Activated CD4-positive, alpha-beta T cell treated with anti-CD3 and anti-CD28 coated beads, Interleukin-2, amount 50 U/mL, for 24 hours (primary cell): Measurements from ENCODE around the gene AGPAT2.

Experiments used
- DNase-seq, 2 donors: peaks; one replicate each; pipeline ENCODE4 v3.0.0-alpha.2; 2020; ENCODE audit warnings: low read depth in 1 of 2, low spot score in 1 of 2

The AGPAT2 gene

DNA sequence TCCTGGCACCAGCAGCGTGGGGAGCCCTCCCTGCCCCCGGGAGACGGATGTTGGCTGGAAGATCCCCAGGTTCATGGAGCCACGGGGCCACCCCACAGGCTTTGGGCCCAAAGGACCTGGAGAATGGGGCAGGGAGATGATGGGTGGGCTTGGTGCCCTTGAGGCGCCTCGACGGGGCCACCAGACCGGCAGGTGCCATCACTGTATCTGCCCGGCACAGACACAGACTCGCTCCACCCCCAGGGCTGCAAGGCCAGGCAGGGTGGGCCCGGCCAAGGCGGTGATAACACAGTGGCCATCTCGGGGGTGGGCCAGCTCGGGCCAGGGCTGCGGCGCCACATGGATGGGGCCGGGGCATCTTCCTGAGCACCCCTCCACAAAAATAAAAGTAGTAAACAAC lies 59.6 kb downstream of the AGPAT2 start:
- no peak for DNase-seq

DNA sequence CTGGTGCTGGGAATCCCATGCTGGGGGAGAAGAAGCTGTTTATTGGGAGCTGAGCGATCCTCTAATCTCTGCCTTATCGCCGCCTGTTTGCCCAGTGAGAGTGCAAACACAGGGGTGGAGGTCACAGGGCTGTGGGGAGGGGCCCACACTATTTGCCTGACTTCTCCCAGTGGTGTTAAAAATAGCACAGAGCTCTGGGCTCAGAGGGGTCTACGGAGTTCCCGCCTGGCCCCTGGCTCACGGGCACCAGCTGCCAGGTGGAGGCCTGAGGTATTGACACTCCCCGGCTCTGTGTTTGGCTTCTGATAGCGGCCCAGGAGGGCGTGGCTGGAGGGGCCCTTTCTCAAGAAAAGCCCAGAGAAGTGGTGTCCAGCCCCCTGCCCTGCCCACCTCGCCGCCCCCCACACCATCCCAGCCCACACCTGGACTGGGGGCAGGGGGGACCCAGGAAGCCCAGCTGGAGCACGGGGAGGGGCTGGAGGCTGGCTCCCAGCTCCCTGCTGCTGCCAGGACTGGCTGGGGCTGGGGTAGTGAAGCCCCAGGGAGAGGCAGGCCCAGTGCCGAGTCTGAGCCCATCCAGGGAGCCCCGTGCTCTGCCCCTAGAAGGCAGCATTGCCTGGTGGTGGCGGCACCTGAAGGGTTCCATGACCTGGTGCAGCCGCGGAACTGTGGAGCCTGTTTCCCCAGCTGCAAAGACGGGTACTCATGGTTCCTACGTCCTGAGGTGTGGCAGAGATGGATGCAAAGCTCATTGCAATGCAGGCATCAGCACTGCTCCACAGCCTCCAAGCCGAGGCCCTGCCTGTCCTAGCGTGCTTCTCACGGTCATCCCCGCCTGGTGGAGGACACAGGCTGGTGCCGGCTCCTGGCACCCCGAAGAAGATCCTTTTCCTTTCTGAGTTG lies 60.3 kb downstream of the AGPAT2 start:
- no peak for DNase-seq

DNA sequence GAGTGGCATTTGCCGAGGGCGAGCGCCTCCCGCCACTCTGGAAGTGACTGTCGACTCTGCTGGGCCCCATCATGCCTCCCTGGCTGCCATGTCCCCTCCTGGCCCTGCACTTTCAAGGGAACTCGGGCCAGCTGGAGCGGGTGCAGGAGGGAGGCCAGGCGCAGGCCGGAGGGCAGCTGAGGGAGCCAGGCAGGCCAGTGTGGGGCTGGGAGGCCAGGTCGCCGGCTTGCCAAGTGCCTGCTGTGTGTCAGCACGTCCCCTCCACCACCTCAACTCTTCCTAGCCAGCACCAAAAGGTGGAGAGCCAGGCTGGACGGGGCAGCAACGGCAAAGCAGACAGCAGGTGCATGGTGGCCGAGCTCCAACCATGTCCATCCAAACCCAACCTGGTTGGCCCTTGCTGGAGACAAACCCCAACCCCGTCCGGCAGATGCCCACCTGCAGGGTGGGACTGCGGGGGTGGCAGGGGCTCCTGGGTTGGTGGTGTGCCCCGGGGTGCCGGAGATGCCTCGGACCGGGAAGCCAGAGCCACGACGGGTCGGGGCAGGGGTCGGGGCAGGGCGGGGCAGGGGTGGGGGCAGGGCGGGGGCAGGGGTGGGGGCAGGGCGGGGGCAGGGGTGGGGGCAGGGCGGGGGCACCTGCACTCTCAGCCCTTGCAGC lies 61.1 kb downstream of the AGPAT2 start:
- DNase-seq: no peak

DNA sequence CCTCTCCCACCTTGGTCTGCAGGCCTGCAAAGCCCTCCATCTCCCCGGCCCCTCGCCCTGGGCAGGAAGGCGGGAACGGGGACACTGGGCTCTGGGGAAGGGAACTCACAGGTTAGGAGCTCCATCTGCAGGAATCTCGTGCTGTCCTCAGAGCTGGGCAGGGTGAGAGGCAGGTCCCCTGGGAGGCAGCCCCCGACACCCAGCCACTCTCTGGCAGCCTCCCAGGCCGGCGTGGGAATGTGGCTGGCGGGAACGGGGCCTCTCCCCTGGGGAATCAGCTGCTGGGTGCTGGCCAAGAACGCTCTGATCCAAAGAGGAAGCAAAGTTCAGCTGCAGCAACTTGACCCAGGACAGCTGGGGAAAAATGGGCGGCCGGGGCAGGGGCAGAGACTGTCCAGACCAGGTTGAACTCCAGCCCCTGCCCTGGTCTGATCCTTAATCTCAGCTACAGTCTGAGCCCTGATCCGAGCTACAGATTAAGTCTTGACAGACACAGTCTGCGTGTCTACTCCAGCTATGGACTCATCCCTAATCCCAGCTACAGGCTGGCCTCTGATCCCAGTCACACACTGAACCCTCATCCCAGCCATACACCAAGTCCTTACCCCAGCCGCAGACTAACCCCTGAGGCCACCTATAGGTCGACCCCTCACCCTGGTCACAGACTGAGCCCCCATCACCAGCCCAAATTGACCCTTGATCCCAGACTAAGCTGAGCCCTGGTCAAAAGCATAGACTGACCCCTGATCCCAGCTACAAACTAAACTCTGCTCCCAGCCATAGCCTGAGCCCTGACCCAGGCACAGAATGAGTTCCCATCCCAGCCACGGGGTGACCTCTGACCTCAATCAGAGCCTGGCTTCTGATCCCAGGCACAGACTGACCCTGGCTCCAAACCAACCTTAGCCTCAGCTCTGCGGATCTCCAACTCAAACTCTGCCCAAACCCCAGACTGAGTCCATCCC lies 61.9 kb downstream of the AGPAT2 start:
- no peak for DNase-seq

DNA sequence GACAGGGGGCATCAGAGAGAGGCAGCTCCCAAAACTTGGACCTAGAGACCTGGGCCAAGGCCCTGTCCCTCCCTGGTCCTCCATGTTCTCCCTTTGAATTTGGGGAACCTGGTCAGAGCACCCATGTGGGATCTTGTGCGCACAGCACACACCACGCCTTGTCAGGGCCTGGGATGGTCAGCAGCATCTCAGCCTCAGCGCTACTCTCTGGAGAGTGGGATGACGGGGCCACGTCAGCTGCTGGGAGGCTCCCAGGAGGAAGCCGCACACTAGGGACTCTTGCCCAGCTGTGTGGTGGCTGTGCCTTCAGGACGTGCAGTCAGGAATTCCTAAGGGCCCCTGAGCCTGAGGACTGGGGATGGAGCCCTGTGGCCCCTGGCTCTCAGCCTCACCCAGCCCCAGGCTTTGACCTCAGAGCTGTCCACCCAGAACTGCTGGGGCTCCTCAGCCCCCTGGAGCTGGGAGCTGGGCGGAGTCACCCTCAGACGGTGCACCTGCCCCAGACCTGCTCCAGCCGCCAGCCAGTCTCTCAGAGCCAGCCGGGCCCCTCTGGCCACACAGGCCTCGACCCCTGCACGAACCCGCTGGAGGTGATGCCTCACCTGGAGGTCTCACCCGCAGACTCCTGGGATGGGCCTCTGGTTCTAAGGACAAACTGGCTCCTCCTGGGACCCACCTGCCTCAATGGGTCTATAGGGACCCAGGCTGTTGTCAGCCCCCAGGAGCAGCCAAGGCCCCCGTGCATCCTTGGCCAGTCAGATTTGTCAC lies 62.9 kb downstream of the AGPAT2 start:
- no peak for DNase-seq

DNA sequence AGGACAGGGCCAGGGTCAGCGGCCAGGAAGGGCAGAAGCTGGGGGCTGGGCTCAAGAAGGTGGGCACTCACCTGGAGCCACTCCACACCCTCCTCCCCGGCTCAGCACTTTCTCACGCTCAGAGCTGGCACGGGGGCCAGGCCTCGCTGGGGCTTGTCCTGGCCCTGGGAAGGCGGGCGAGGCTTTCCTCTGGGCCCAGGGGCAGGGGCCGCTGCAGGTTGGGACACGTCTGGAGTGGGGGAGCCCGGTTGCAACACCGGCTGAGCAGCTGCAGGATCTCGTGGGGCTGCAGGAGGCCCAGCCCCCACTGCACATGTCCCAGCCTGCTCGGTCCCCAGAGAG lies 63.4 kb downstream of the AGPAT2 start:
- no peak for DNase-seq
